ENCODE results near the gene C1QL1.
"Not testable (repeated sequence)": the region's sequence is repeated elsewhere in the genome, so short reads cannot be mapped to it uniquely, and the experiment has no call there.

C1QL1 gene

GRCh38 chr17:44959821-44960531, 8.1 kb downstream of the C1QL1 start:
- no peak for DNase-seq

DNA sequence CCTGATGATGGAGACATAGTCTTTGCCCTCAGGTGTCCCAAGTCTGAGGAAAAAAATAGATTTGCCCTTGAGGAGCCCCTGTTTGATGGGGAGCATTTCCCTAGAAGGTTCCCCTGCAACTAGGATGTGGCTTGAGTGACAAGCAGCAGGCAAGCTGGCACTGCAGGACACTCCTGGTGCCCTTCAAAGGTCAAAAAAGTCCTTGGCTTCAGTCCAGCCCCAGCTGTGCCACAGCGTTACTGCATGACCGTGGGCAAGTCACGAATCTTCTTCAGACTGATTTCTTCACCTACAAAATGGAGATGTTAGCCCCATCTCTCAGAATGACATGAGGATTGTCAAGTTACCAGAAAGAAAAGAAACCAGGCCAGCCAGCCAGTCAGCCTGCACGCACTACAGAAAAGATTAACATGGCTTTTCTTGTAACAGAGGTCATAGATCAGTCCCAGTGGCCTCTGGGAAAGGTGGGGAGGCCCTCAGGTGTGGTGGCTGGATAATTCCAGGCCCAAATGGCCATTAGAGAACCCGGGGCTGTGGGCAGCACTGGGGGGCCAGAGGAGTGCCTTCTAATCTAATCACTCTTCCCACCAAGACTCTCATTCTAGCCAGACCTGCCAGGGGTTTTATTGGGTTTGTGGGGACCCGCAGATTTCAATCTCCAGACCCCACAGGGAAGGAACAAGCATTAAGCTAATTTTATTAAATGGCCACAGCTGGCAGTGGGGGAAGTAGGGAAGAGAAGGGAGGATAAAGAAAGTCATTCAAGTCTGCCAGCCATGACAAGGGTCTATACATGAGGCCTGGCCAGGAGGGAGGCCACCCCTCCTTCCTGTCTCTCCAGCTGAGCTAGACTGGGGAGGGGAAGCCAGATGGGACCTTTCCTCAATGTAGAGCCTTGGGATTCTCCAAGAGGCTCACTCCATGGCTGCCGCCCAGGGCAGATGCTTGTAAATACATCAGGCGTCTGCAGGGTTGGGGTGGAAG, 10.8 kb downstream of the C1QL1 start:
- no peak for DNase-seq

- no peak for DNase-seq
Observed at GRCh38 chr17:44955674-44956425, 12.3 kb downstream of the C1QL1 start.

GRCh38 chr17:44952946-44953475, 15.1 kb downstream of the C1QL1 start:
- DNase-seq, result no peak

GRCh38 chr17:44948315-44948795, 19.7 kb downstream of the C1QL1 start:
- no peak for DNase-seq

DNA sequence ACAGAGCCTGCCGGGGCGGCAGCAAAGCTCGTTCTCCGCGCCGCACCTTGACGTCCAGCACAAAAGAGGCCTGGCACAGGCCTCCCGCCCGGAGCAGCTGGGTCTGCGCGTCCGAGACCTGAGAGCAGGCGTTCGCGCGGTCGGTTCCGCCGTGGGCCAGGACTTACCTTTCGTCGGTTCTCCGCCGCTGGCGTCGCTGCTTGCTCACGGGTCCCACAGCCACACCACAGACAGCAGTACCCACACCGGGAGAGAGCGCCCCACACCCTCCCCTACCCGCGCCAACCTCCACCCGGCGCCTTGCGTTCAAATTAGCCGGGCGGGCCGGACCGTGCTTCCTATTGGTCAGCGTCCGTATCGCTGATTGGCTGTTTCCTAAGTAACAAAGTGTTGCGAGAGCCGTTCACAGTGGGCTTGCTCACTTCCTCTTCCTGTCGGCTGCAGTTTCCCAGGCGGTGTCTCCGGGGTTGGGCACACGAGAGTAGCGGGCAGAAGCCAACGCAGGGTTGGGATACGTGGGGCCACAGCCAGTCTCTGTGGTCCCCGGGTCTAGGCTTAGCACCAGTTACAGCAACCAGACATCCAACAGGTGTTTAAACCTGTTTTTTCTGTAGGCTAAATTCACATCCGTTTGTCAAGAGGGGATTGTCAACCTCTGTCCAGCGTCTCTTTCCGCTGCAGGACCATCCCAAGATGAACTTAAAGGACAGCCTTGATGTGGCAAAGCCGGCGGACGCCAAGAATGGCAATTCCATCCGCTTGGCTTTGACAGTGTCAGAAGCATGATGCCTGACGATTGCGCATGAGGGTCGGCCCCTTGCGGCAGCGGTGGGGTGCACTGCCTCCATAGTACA, 20.4 kb downstream of the C1QL1 start, which contains the start of gene KIF18B:
TSS of gene KIF18B (minus strand) at position 313 of the 854 bp plus-strand sequence. CDS start 11,429 bp downstream, outside the sequence.
- DNase-seq, result peak; percentile 88

DNA sequence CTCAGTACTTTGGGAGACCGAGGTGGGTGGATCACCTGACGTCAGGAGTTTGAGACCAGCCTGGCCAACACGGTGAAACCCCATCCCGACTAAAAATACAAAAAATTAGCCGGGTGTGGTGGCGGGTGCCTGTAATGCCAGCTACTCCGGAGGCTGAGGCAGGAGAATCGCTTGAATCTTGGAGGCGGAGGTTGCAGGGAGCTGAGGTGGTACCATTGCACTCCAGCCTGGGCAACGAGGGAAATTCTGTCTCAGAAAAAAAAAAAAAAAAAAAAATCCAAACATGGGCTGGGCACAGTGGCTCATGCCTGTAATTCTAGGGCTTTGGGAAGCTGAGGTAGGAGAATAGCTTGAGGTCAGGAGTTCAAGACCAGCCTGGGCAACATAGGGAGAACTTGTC, 22.5 kb downstream of the C1QL1 start:
- DNase-seq, result not testable (repeated sequence)

- DNase-seq, result no peak
Observed at GRCh38 chr17:44942456-44942855, 25.6 kb downstream of the C1QL1 start.

- no peak for DNase-seq
Observed at GRCh38 chr17:44941712-44942331, 26.3 kb downstream of the C1QL1 start.

GRCh38 chr17:44940768-44941167, 27.3 kb downstream of the C1QL1 start:
- no peak for DNase-seq

GRCh38 chr17:44940317-44940716, 27.8 kb downstream of the C1QL1 start:
- no peak for DNase-seq

DNA sequence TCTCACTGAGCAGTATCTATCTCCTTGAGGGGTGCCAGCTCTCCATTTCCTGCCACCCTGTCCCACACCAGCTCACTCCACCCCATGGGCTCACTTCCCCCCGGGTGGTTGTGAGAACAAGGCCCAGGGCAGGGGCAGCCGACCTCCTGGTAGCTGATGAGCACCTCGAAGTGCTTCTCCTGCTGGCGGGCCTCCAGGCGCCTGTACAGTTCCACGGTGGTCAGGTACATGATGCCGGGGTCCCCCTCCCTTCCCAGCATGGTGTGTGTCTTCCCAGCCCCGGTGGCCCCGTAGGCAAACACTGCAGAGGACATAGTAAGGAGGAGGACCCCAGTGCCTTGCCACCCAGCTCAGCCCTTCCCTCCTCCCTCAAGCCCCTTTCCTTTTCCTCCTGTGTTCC, 33.0 kb downstream of the C1QL1 start:
- DNase-seq, result no peak

- no peak for DNase-seq
Observed at GRCh38 chr17:44934745-44935105, 33.4 kb downstream of the C1QL1 start.

DNA sequence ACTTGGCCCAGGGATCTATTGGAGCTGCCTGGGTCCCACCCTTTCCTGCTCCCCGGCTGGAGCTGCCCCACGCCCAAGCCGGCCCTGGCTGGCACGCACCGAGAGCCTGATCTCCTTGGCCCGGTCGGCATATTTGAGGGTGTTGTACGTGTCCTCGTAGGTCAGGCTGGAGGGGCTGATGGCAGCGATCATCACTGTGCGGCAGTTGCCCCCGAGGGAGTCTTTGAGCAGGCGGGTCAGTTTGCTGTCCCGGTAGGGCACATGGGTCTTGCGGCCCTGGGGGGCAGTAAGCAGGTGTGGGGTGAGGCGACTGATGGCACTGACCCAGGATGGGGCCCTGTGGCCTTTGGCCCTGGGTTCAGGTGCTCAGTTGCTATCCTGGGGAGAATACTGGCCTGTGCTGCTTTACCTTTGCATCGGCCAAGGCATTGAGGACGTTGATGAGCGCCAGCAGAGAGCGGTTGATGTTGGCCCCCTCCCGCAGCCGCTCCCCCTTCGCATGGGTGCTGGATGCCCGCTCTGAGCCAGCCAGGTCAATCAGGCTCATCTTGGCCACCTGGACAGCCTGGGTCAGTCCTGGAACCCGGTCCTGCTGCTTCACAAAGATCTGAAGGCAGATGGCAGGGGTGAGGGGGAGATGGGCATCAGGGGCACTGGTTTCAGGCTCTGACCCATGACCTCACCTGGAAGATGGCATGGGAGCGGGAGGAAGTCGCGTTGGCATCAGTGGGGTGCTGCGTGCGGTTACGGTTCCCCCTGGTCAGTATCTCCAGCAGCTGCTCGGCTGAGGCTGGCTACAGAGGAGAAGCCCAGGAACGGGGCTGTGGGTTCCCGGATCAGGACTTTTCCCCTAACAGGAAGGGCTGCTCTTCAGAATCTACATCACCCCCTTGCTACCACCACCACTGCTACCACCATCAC, 34.0 kb downstream of the C1QL1 start:
- DNase-seq, result no peak

- DNase-seq, result no peak
Observed at GRCh38 chr17:44932787-44933097, 35.4 kb downstream of the C1QL1 start.

- no peak for DNase-seq
Observed at GRCh38 chr17:44932096-44932786, 35.9 kb downstream of the C1QL1 start.

DNA sequence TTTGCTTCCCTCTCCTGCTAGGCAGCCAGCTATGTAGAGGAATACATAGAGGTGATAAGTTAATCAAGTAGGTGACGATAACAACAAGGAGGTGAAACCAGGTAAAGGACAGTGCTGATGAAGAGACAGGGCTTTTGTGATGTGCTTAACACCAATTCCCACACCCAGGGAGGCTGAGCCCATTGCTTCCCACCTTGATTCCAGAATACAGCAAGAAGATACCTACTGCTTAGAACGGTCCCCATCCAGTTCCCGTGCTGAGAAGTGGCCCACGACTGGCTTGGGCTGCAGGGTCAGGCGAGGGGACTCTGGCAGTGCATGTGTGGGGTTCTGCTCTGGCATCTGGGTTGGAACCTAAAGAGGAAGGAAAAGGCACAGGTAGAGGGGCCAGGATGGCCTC, 36.7 kb downstream of the C1QL1 start:
- DNase-seq, result no peak

DNA sequence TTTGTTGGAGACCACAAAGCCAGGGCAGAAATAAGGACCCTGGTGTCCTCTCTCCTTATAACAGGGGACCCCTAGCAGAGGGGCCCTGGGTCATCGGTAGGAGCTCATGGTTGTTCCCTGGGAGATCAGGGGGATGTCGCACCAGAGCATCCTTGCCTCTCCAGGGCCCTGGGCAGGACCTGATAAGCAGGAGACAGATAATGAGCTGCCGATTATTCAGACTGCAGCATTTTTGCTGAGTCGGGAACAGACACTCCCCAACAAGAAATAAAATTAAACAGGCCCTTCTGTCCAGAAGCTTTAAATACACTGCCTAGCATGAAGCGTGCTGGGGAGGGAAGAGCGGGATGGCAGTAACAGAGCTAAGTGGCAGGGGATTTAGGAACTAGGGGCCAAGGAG, 37.4 kb downstream of the C1QL1 start:
- DNase-seq, result no peak

GRCh38 chr17:44928950-44929720, 39.0 kb downstream of the C1QL1 start:
- DNase-seq, result no peak
